B cell (primary cell): ENCODE data around the gene CD28. TPM values are rescaled to one million over a fixed set of nuclear protein-coding genes. Genes with fewer than 3 reads are reported as not detected.

Experiments used
- ATAC-seq: fragments of 200-7000 bp; cut with Tn5 transposase; one replicate; pipeline ENCODE4 v1.10.0; 2021; ENCODE audit warnings: low read depth, mild to moderate bottlenecking, moderate number of reproducible peaks, moderate library complexity
- CTCF ChIA-PET: fragments of 350-600 bp; sonication (Branson Sonifier 250); formaldehyde crosslinking; loops from one replicate; lab custom pipeline; 2021; ENCODE audit warnings: antibody characterized with exemption, inconsistent platforms; lab: Charles Lee
- POLR2A ChIA-PET: fragments of 350-600 bp; sonication (Branson Sonifier 250); formaldehyde crosslinking; loops from one replicate; lab custom pipeline; 2021; ENCODE audit warnings: antibody characterized with exemption; lab: Charles Lee
- DNase-seq: peaks from one replicate; pipeline ENCODE4 v3.0.0; 2013
- H2AFZ ChIP-seq: 2 replicates; pipeline ENCODE4 v1.6.1; 2012; ENCODE audit warnings: mild to moderate bottlenecking, low read depth, low read length; ENCODE audit not compliant: insufficient read depth, poor library complexity, severe bottlenecking
- H3K27ac ChIP-seq, 2 donors: 1 replicate in 1 of 2; 2 replicates in 1 of 2; pipeline ENCODE4 v1.5.1; 2012 to 2013; ENCODE audit warnings: low read length in 2 of 2, mild to moderate bottlenecking in 2 of 2, moderate library complexity in 1 of 2
- H3K27me3 ChIP-seq, 4 experiments: fragments of 200-600 bp in 1 of 4; sonication (generic) in 1 of 4; replicated peaks in 1 of 4; 1 replicate in 2 of 4; 2 replicates in 2 of 4; pipeline versions ENCODE4 v1.6.1 to v1.7.0; 2013 to 2016; ENCODE audit warnings: low read length in 3 of 4, mild to moderate bottlenecking in 2 of 4, mixed read lengths in 1 of 4, moderate library complexity in 1 of 4; ENCODE audit not compliant: insufficient read depth in 4 of 4, control insufficient read depth in 3 of 4; ENCODE audit errors: control extremely low read depth in 1 of 4
- H3K36me3 ChIP-seq, 2 experiments: replicated peaks in 1 of 2; 1 replicate in 1 of 2; 2 replicates in 1 of 2; pipeline versions ENCODE4 v1.6.1 to v1.7.1; 2013; ENCODE audit warnings: low read length in 1 of 2; ENCODE audit not compliant: insufficient read depth in 2 of 2, control insufficient read depth in 1 of 2; ENCODE audit errors: control extremely low read depth in 1 of 2, extremely low read depth in 1 of 2
- H3K4me1 ChIP-seq, 2 donors: fragments of 200-600 bp in 1 of 2; sonication (generic) in 1 of 2; 1 replicate in 1 of 2; 2 replicates in 1 of 2; pipeline versions ENCODE4 v1.5.1 to v1.6.1; 2013 to 2017; ENCODE audit warnings: low read length in 2 of 2; ENCODE audit not compliant: control insufficient read depth in 2 of 2, insufficient read depth in 2 of 2
- H3K4me2 ChIP-seq: replicated peaks from 2 replicates; pipeline ENCODE3; 2012; ENCODE audit warnings: mild to moderate bottlenecking, low read depth, low read length; ENCODE audit not compliant: poor library complexity, severe bottlenecking
- H3K4me3 ChIP-seq, 5 experiments: fragments of 200-600 bp in 1 of 5; sonication (generic) in 1 of 5; 1 replicate in 3 of 5; 2 replicates in 2 of 5; pipeline versions ENCODE4 v1.5.1 to v1.7.0; 2011 to 2016; ENCODE audit warnings: low read length in 4 of 5, mild to moderate bottlenecking in 4 of 5, low read depth in 2 of 5, control low read depth in 1 of 5, moderate library complexity in 1 of 5; ENCODE audit not compliant: insufficient read depth in 1 of 5; ENCODE audit errors: control extremely low read depth in 1 of 5, extremely low read depth in 1 of 5
- H3K79me2 ChIP-seq: fragments of 200-600 bp; sonication (generic); one replicate; pipeline ENCODE4 v1.6.0; 2016; ENCODE audit warnings: low read length; ENCODE audit not compliant: control insufficient read depth, insufficient read depth
- H3K9ac ChIP-seq: fragments of 200-600 bp; sonication (generic); 2 replicates; pipeline ENCODE4 v1.6.1; 2017; ENCODE audit warnings: mild to moderate bottlenecking, low read length, moderate library complexity
- H3K9me3 ChIP-seq, 3 donors: one replicate each; pipeline versions ENCODE4 v1.6.1 to v1.7.1; 2013; ENCODE audit warnings: low read length in 2 of 3; ENCODE audit not compliant: control insufficient read depth in 2 of 3, insufficient read depth in 1 of 3; ENCODE audit errors: control extremely low read depth in 1 of 3
- H4K20me1 ChIP-seq: 2 replicates; pipeline ENCODE4 v1.6.0; 2012; ENCODE audit warnings: mild to moderate bottlenecking, low read length; ENCODE audit not compliant: insufficient read depth, control insufficient read depth, poor library complexity, severe bottlenecking
- H3K27ac Mint-ChIP-seq: one replicate; pipeline ENCODE4 v1.8.0; 2021; ENCODE audit warnings: mixed read lengths
- H3K27me3 Mint-ChIP-seq: one replicate; pipeline ENCODE4 v1.8.0; 2021; ENCODE audit warnings: mixed read lengths
- H3K4me1 Mint-ChIP-seq: one replicate; pipeline ENCODE4 v1.8.0; 2021; ENCODE audit warnings: mixed read lengths
- H3K4me3 Mint-ChIP-seq: one replicate; pipeline ENCODE4 v1.8.0; 2021; ENCODE audit warnings: mixed read lengths
- H3K9me3 Mint-ChIP-seq: one replicate; pipeline ENCODE4 v1.8.0; 2022; ENCODE audit warnings: mixed read lengths; ENCODE audit not compliant: insufficient read depth
- CTCF ChIP-seq: fragments of 200-600 bp; IDR thresholded peaks from one replicate; pipeline ENCODE4 v1.8.0; 2022; ENCODE audit warnings: antibody characterized with exemption, mild to moderate bottlenecking
- EZH2 ChIP-seq: IDR thresholded peaks from 2 replicates; pipeline ENCODE4 v1.6.1; 2012; ENCODE audit warnings: borderline replicate concordance, low read depth, mild to moderate bottlenecking, moderate library complexity, low read length; ENCODE audit not compliant: insufficient read depth, poor library complexity, severe bottlenecking
- WGBS: methylation state at CpG from one replicate; pipeline ENCODE4 v1.1.5; 2013; ENCODE audit warnings: missing lambda C conversion rate; ENCODE audit not compliant: insufficient coverage; 5-methylcytosine and 5-hydroxymethylcytosine counted together
- intact Hi-C: fragments of 100-400 bp; cut with micrococcal nuclease; formaldehyde crosslinking; loops from one replicate; pipeline ENCODE4 v1.10.0; 2022
- polyA plus RNA-seq: library from polyadenylated mRNA; depleted of rRNA; stranded (reverse); fragments of >200 nt; gene quantifications from 2 replicates; pipeline ENCODE4 v1.2.3, GENCODE V29; 2012
- total RNA-seq, 2 donors: library from RNA; stranded (reverse); fragments of 120-200 nt in 1 of 2; gene quantifications; 1 replicate in 1 of 2; 2 replicates in 1 of 2; pipeline versions ENCODE4 v1.2.3 to v1.2.4, GENCODE V29; 2013 to 2022

The CD28 gene
- total and polyA plus RNA-seq, 2 donors (not counting 1 experiment from before 2014, with no cell fraction given) = 0.18 to 0.37 TPM

- DNase-seq (no peak), ATAC-seq (no peak)
- Histone ChIP-seq H3K27me3 (peaks cover 0 to 6% (median 4%) of the 10 kb centered on the region in 4 experiments), H3K4me1 (no peaks in the 10 kb centered on the region), H2AFZ (no peak overlapping the region), H3K9ac (no peak overlapping the region), H3K9me3 (peaks cover 0 to 4% (median 0%) of the 10 kb centered on the region in 3 donors), H4K20me1 (no peaks in the 10 kb centered on the region), H3K79me2 (no peaks in the 10 kb centered on the region), H3K27ac (no peak overlapping the region), H3K4me2 (no peak overlapping the region), H3K36me3 (no peaks in the 10 kb centered on the region), H3K4me3 (no peak overlapping the region)
- ChIA-PET CTCF (no interaction called here), POLR2A (no interaction called here)
- Mint-ChIP-seq H3K4me1 (no peaks in the 10 kb centered on the region), H3K27ac (no peak overlapping the region), H3K9me3 (no peaks in the 10 kb centered on the region), H3K4me3 (no peak overlapping the region), H3K27me3 (peaks cover 52% of the 10 kb centered on the region)
- intact Hi-C loops = no loop called here
- TF ChIP-seq CTCF (no peak), EZH2 (no peak)
- 84% methylated on average over 3 of the region's 4 CpGs for WGBS
These were observed 66.2 kb downstream of the CD28 start for GRCh38 chr2:203772456-203773165.

DNA sequence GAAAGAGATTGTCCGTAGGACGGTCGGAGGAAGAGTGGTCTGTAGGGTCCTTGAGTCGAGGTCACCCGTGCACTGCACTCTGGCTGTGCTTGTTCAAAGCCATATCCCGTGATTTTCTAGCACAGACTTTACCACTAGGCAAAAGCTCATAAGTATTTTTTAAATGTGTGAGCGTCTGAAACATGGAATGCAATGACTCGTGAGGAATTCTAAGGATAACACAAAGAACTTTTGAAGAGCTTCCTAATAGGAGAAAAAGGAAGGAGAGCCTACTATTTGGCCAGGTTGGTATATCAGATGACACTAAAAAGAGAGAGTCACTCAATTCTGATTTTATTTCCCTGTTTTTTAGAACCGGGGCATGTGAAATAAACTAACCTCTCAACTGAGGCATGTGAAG, 68.3 kb downstream of the CD28 start:
- no peak for TF ChIP-seq CTCF
- TF ChIP-seq EZH2 = no peak
- Histone ChIP-seq H3K4me2 (no peak overlapping the region), H3K4me3 (no peak overlapping the region), H3K36me3 (no peaks in the 10 kb centered on the region), H3K27me3 (peaks cover 0 to 6% (median 4%) of the 10 kb centered on the region in 4 experiments), H3K79me2 (no peaks in the 10 kb centered on the region), H4K20me1 (no peaks in the 10 kb centered on the region), H3K4me1 (no peaks in the 10 kb centered on the region), H3K27ac (no peak overlapping the region), H2AFZ (no peak overlapping the region), H3K9ac (no peak overlapping the region), H3K9me3 (peaks cover 0 to 4% (median 0%) of the 10 kb centered on the region in 3 donors)
- 100% methylated on average over 3 of the region's 9 CpGs for WGBS
- Mint-ChIP-seq H3K4me1 (no peaks in the 10 kb centered on the region), H3K27ac (no peak overlapping the region), H3K9me3 (no peaks in the 10 kb centered on the region), H3K4me3 (no peak overlapping the region), H3K27me3 (peaks cover 46% of the 10 kb centered on the region)
- POLR2A ChIA-PET = no interaction called here
- CTCF ChIA-PET = no interaction called here
- ATAC-seq = no peak
- DNase-seq = no peak
- intact Hi-C loops = no loop called here
